Naive thymus-derived CD8-positive, alpha-beta T cell (primary cell): Measurements from ENCODE around the gene KIF3A. TPM values are rescaled to one million over a fixed set of nuclear protein-coding genes. Genes with fewer than 3 reads are reported as not detected.
A peak's percentile ranks its signal among the peaks of the same experiment; 100 is the strongest.

Experiments
- ATAC-seq, 2 donors: fragments of 150-1000 bp; cut with Tn5 transposase in 1 of 2; sonication (Bioruptor Pico), chemical (Tn5 transposase) in 1 of 2; 1 replicate in 1 of 2; 2 replicates in 1 of 2; pipeline ENCODE4 v1.10.0; 2021; ENCODE audit warnings: mild to moderate bottlenecking in 2 of 2, moderate library complexity in 2 of 2
- POLR2A ChIA-PET: fragments of 350-600 bp; sonication (Branson Sonifier 250); formaldehyde crosslinking; loops from one replicate; lab custom pipeline; 2021; ENCODE audit warnings: antibody characterized with exemption; lab: Charles Lee
- DNase-seq, 10 donors: peaks; one replicate each; pipeline versions ENCODE4 v3.0.0 to v3.0.0-alpha.2; 2020 to 2022
- H3K27ac Mint-ChIP-seq, 10 donors: one replicate each; pipeline ENCODE4 v1.8.0; 2020 to 2022; ENCODE audit warnings: mild to moderate bottlenecking in 10 of 10, mixed read lengths in 10 of 10, moderate library complexity in 4 of 10, inconsistent platforms in 1 of 10
- H3K27me3 Mint-ChIP-seq, 5 donors: one replicate each; pipeline ENCODE4 v1.8.0; 2021 to 2022; ENCODE audit warnings: mixed read lengths in 5 of 5
- H3K36me3 Mint-ChIP-seq, 3 donors: one replicate each; pipeline ENCODE4 v1.8.0; 2020 to 2022; ENCODE audit warnings: mixed read lengths in 3 of 3, mild to moderate bottlenecking in 2 of 3, inconsistent platforms in 1 of 3
- H3K4me1 Mint-ChIP-seq, 4 donors: one replicate each; pipeline ENCODE4 v1.8.0; 2021 to 2022; ENCODE audit warnings: mixed read lengths in 4 of 4
- H3K4me3 Mint-ChIP-seq, 10 donors: one replicate each; pipeline ENCODE4 v1.8.0; 2020 to 2022; ENCODE audit warnings: mild to moderate bottlenecking in 10 of 10, mixed read lengths in 10 of 10, moderate library complexity in 6 of 10, inconsistent platforms in 1 of 10
- H3K9me3 Mint-ChIP-seq, 9 donors: one replicate each; pipeline ENCODE4 v1.8.0; 2020 to 2022; ENCODE audit warnings: mixed read lengths in 9 of 9, mild to moderate bottlenecking in 3 of 9, inconsistent platforms in 1 of 9, moderate library complexity in 1 of 9
- polyA plus RNA-seq, 3 donors: library from polyadenylated mRNA; unstranded; fragments of 300-500 nt; fragmentation: Illumina TruSeq; gene quantifications; one replicate each; pipeline ENCODE4 v1.2.3, GENCODE V29; 2021
- total RNA-seq, 8 experiments: library from RNA in 2 of 8; stranded (reverse) in 2 of 8; gene quantifications; one replicate each; pipeline ENCODE4 v1.2.3 and lab custom pipeline; 2021 to 2026

Gene KIF3A
- total and polyA plus RNA-seq, 5 experiments from 2014 or later = 8.5 to 16.9 (median 13.5) TPM

DNA sequence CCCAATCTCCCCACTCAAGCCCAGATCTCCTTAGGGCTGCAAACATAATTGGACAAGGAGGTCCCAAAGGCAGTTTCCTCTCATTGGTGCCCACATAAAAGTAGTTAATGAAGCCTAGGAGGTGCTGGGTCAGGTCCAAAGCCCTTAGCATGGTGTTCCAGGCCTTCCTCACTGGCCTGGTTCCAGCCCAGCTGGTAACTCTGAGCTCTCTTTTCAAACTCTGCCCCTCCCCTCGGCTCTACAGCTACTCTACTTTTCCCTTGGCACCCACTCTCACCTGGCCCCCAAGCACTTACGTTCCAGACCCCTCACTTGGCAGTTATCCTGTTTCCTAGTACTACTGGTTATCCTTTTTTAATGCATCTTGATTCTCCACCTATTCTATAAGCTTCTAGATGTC, 29.8 kb upstream of the KIF3A start:
- H3K4me1 Mint-ChIP-seq = peaks cover 0 to 2% (median 0%) of the 10 kb centered on the region in 4 donors
- POLR2A ChIA-PET = interaction anchor here (0.6 kb wide), 1 partner anchor 9 kb away, joined by 3 read pairs; no protein-coding TSS in a partner anchor
- no peak overlapping the region for H3K4me3 Mint-ChIP-seq
- DNase-seq (no peak), ATAC-seq (no peak)
- H3K9me3 Mint-ChIP-seq = no peaks in the 10 kb centered on the region
- no peaks in the 10 kb centered on the region for H3K27me3 Mint-ChIP-seq
- H3K36me3 Mint-ChIP-seq = peaks cover 0 to 4% (median 0%) of the 10 kb centered on the region in 3 donors
- no peak overlapping the region for H3K27ac Mint-ChIP-seq

DNA sequence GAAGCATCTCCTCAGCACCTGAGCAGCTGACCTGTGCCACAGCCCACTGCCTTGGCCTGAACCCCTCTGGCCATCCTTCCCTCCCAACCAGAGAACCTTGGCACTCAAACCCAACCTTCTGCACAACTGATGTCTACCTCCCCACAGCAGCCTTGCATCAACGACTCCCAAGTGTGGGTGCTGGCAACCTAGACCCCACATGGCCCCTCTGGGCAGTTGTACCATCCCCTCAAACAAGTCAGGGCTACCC, 29.4 kb upstream of the KIF3A start:
- Mint-ChIP-seq H3K27me3 (no peaks in the 10 kb centered on the region), H3K4me3 (no peak overlapping the region), H3K27ac (no peak overlapping the region), H3K9me3 (no peaks in the 10 kb centered on the region), H3K4me1 (peaks cover 0 to 2% (median 0%) of the 10 kb centered on the region in 4 donors), H3K36me3 (peaks cover 0 to 4% (median 0%) of the 10 kb centered on the region in 3 donors)
- no peak for ATAC-seq
- POLR2A ChIA-PET = no interaction called here
- DNase-seq = no peak

DNA sequence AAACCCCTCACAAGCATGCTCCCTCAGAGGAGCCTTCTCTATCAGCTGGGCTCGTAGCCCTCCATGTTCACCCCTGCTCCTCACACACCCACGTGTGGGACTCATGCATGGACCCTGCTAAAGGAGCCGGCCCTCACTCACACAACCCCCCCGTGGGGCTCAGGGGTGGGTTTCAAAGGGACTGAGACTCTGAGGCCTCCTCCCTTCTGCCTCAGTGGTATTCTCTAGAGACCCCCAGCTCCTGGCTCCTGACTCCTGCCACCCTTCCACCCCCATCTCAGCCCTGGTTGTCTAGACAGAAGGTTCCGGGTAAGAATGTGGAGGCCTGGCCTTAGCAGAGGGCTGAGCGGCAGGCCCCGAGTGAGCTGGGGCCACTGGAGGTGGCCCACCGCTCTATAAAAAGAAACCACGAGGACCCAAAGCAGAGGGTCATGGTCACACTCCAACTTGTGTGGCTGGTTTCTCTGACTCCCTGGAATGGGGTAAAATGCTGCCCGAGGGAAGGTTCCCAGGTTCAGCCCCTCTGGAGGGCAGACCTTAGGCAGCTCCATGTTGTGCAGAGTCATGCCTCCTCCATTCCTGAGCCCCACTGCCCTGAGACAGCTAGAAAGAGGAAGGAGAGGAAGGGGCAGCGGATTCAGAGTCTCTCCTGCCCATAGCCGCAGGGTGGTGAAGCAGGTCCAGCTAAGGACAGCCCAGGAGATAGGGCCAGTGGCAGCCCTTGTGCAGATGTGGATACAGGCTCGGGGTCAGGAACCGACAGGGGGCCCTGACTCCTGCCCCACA, 28.9 kb upstream of the KIF3A start:
- Mint-ChIP-seq H3K36me3 (peaks cover 0 to 4% (median 0%) of the 10 kb centered on the region in 3 donors), H3K9me3 (no peaks in the 10 kb centered on the region), H3K27ac (no peak overlapping the region), H3K4me3 (no peak overlapping the region), H3K27me3 (no peaks in the 10 kb centered on the region), H3K4me1 (peaks cover 0 to 2% (median 0%) of the 10 kb centered on the region in 4 donors)
- no peak for ATAC-seq
- DNase-seq = no peak
- POLR2A ChIA-PET = no interaction called here

DNA sequence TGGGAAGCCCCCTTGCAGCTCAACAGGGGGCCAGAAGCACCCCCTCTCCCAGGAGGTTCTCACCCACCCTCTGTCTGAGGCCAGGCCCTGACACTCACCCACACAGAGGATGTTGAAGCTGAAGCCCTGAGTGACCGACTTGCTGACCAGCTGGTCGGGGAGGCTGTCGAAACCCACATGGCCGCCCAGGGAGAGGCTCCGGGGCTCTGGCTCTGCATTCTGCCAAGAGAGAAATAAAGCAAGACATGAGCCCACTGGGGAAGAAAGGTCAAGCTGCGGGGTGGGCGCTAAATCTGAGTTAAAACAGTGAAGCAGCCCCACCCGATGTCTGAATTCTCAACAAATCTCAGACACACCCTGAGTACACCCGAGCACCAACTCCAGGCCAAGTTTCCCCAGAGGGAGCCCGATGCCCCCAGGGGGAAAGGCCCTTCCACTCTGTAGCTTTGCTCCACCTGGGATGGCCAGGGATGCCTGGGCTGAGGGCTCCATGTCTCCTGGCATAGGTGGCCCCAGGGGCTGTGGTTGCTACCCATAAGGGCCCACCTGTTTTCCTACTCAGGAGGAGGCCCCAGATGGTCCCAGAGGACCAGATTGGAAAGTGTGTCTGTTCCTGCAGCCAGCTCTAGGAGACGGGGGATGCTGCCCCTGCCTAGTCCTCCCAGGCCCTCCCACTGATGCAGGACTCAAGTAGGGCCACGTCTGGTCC, 28.1 kb upstream of the KIF3A start:
- Mint-ChIP-seq H3K9me3 (no peaks in the 10 kb centered on the region), H3K27ac (no peak overlapping the region), H3K4me3 (no peak overlapping the region), H3K36me3 (peaks cover 0 to 4% (median 0%) of the 10 kb centered on the region in 3 donors), H3K27me3 (no peaks in the 10 kb centered on the region), H3K4me1 (peaks cover 0 to 2% (median 0%) of the 10 kb centered on the region in 4 donors)
- ATAC-seq (no peak), DNase-seq (peak in 1 of 10 donors; percentile 36)
- POLR2A ChIA-PET = interaction anchor here (1.0 kb wide), 1 partner anchor 18 kb away, joined by 3 read pairs; the partner anchor contains the start of gene CCNI2

DNA sequence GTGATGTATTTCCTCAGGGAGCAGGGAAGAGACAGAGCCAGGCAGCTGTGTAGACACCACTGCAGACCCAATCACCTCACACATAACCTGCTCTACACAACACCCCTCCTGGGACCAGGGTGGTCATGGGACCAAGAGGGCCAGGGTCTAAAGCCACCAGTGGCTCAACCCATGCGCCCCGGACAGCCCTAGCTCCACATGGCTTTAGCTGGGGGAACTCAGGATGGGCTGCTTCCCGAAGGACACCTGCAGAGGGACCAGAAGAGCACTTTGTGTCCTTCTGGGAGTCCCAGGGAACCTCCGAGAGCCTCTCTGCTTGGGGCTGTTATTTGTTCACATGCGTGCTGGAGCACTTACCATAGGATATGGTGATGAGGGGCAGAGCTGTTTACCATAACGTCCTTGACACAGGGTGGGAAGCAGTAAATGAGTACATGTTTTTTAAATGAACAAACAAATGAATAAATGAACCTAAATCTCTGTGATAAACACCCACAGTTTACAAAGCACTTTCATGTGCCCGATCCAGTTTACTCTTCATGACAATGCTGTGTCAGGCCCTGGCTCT, 27.4 kb upstream of the KIF3A start:
- H3K9me3 Mint-ChIP-seq = no peaks in the 10 kb centered on the region
- H3K27ac Mint-ChIP-seq = no peak overlapping the region
- H3K36me3 Mint-ChIP-seq = peaks cover 0 to 4% (median 0%) of the 10 kb centered on the region in 3 donors
- ATAC-seq (no peak), DNase-seq (peak in 1 of 10 donors; percentile 24)
- no peak overlapping the region for H3K4me3 Mint-ChIP-seq
- H3K4me1 Mint-ChIP-seq = peaks cover 0 to 2% (median 0%) of the 10 kb centered on the region in 4 donors
- H3K27me3 Mint-ChIP-seq = no peaks in the 10 kb centered on the region
- POLR2A ChIA-PET = interaction anchor here (0.8 to 1.0 kb wide), 2 partner anchors 13 to 18 kb away, joined by 3 read pairs; partner anchors contain the start of gene CCNI2

DNA sequence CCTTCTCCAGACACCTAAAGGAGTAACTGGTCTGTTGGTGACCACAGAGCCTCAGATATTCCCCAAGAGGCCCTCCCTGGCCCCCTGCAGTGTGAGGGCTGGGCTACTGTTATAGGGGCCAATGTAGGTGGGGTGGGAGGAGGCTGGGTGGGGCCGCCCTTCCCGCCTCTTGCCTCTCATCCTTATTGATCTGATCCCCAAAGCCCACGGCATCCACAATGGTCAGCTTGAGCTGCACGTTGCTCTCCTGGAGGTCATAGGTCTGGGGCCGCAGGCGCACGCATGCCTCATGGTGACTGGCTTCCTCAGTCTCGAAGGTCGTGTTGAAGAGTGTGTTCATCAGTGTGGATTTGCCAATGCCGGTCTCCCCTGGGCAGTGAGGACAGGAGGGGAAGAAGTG, 26.7 kb upstream of the KIF3A start:
- POLR2A ChIA-PET = interaction anchor here (0.8 kb wide), 1 partner anchor 14 kb away, joined by 3 read pairs; no protein-coding TSS in a partner anchor
- DNase-seq (no peak), ATAC-seq (no peak)
- no peaks in the 10 kb centered on the region for H3K27me3 Mint-ChIP-seq
- peaks cover 0 to 4% (median 0%) of the 10 kb centered on the region in 3 donors for H3K36me3 Mint-ChIP-seq
- H3K4me1 Mint-ChIP-seq = peaks cover 0 to 2% (median 0%) of the 10 kb centered on the region in 4 donors
- H3K9me3 Mint-ChIP-seq = no peaks in the 10 kb centered on the region
- H3K4me3 Mint-ChIP-seq = no peak overlapping the region
- H3K27ac Mint-ChIP-seq = no peak overlapping the region

DNA sequence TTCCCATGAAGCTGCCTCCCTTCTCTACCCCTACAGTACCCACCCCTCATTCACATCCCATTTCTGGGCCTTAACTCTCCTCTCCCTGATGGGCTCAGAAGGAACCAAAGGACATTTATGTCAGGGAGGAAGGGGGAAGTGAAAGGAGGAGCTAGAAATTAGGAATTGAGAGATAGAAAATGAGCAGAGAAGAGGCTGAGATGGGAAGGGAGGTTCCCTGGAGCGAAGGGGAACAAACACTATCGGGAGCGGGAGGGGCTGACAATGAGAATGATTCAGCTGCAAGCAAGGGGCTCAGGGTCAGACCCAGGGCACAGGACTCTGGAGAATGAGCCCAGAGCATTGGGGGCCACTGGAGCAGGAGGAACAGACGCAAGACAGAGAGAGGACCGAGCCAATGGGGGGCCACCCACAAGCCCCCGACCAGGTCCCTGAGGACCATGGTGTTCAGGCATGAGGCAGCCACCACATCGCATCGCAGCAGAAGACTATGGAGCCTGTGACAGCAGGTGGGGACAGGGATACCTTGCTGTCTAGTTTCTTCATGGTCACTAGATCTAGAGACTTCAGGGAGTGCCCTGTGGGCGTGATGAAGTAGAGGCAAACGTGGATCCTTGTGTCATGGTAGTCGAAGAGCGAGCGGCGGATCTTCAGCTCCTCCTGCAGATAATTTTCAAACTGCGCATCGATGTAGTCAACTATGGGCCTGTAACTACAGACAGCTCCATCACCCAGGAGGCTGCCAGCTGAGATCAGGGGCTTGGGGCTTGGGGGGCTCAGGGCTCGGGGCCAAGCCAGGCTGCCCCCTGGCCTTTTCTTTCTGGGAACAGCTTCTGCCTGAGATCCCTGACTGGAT, 26.1 kb upstream of the KIF3A start:
- Mint-ChIP-seq H3K9me3 (no peaks in the 10 kb centered on the region), H3K27ac (peak overlapping the region in 2 of 10 donors; percentile 4 to 47), H3K4me1 (peaks cover 0 to 2% (median 0%) of the 10 kb centered on the region in 4 donors), H3K36me3 (peaks cover 0 to 4% (median 0%) of the 10 kb centered on the region in 3 donors), H3K27me3 (no peaks in the 10 kb centered on the region), H3K4me3 (no peak overlapping the region)
- POLR2A ChIA-PET = interaction anchor here (0.8 kb wide), 1 partner anchor 15 kb away, joined by 3 read pairs; no protein-coding TSS in a partner anchor
- peak in 1 of 10 donors; percentile 50 for DNase-seq
- no peak for ATAC-seq

DNA sequence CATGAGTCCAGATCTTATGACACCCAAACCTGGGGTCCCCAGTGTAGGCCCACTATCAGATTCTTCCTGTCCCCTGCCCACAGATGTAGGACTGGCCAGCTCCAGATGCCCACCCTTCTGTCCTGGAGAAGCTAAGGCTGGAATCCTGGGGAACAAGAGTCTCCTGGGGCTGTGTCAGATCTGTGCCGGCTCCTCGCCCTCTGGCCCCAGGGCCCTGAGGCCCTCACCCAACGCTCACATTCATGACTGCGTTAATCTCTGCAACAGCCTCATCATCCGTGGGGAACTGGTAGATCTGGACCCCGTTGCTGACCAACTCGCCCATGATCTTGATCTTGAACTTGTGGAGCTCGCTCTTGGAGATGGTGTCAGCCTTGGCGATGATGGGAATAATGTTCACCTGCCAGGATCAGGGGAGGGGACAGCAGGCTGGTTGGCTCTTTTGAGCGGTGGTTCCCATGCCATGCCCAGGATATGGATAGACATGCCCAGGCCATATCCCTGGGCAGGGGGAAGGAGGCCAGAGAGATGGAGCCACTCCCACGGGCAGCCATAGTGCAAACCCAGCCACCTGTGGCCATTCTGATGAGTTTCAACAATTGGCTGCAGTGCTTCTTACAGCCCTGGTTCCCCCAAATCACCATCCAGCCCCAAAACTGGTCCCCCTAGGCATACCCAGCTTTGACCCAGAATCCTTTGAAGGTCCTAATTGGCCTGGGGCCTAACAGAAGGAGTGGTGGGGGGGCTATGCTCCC, 25.1 kb upstream of the KIF3A start:
- H3K4me3 Mint-ChIP-seq = no peak overlapping the region
- peaks cover 0 to 4% (median 0%) of the 10 kb centered on the region in 3 donors for H3K36me3 Mint-ChIP-seq
- no peaks in the 10 kb centered on the region for H3K27me3 Mint-ChIP-seq
- POLR2A ChIA-PET = no interaction called here
- ATAC-seq (no peak), DNase-seq (peak in 1 of 10 donors; percentile 40)
- H3K9me3 Mint-ChIP-seq = no peaks in the 10 kb centered on the region
- H3K27ac Mint-ChIP-seq = no peak overlapping the region
- peaks cover 0 to 2% (median 0%) of the 10 kb centered on the region in 4 donors for H3K4me1 Mint-ChIP-seq

DNA sequence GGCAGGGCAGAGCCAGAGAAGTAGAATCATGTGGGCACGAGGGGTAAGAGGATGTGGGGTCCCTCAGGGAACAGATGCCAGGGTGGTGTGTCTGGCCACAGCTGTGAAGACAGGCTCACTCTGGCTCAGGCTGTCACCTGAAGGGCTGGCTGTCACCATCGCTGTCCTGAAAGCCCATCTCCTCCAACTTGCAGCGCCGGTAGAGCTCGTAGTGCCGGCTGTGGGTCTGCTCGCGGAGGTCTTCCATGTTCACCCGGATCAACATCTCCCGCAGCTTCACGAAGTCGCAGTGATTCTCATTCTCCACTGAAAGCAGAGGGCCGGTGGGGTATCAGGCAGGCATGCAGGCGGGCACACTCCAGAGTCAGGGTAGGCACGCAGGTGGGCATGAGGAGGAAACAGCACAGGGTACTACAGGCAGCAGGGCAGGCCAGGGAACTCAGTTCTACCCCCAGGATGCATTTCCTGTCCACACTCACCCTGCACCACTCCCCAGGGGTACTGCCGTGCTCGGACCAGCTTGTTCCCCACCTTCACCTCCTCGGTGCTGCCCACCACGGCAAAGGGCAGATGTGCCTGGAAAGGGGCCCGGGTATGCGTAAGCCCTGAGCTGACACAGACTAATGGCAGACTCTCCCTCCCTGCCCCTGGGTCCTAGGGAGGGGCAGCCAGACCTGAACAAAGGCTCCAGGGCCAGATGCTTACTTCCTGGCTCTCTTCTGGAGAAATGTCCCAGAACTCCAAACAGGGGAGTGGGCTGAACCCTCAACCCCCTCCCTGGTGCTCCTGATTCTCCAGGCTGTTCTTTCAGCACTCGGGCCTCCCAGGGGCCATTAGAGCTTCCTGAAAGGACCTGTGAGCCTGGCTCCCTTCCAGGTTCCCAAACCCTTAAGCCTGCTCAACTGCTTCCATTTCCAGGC, 24.2 kb upstream of the KIF3A start:
- DNase-seq (peak in 1 of 10 donors; percentile 38), ATAC-seq (no peak)
- Mint-ChIP-seq H3K4me1 (peaks cover 0 to 2% (median 0%) of the 10 kb centered on the region in 4 donors), H3K36me3 (peaks cover 0 to 4% (median 0%) of the 10 kb centered on the region in 3 donors), H3K4me3 (no peak overlapping the region), H3K9me3 (no peaks in the 10 kb centered on the region), H3K27ac (peak overlapping the region in 1 of 10 donors; percentile 28), H3K27me3 (no peaks in the 10 kb centered on the region)
- POLR2A ChIA-PET = no interaction called here

DNA sequence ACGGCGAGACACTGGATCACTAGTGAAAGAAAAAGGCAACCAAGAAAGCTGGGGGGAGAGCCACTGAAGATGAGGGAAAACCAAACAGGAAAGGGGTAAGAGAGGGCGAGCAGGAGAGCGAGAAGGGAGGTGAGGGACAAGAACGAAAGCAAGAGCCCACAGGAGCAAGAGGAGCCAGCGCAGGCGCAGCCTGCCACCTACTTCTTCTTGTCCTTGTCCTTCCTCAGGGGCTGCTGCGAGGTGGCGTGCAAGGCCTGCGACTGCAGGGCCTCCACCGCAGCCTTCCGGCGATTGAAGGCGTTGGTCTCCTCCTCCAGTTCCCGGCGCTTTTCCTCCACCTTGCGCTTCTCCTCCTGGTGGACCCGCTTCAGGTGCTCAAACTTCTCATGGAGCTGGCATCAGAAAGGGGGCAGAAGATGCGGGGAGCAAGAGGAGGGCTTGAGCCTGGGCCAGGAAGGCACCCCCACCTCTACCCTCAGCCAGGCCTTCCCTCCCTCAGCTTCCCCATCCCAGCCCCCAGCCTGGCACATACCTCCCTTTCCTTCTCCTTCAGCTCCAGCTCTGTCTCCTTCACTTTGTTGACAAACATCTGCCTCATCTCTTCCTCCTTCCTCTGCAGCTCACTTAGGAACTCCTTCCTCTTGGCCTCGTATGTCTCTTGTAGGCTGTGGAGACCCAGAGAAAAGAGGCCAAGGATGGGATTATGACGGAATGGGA, 23.4 kb upstream of the KIF3A start:
- Mint-ChIP-seq H3K4me3 (no peak overlapping the region), H3K4me1 (peaks cover 0 to 2% (median 0%) of the 10 kb centered on the region in 4 donors), H3K27me3 (no peaks in the 10 kb centered on the region), H3K36me3 (peaks cover 0 to 4% (median 0%) of the 10 kb centered on the region in 3 donors), H3K9me3 (no peaks in the 10 kb centered on the region), H3K27ac (peak overlapping the region in 1 of 10 donors; percentile 28)
- ATAC-seq (no peak), DNase-seq (no peak)
- POLR2A ChIA-PET = no interaction called here
